Prostate gland (tissue), 2 donors: Measurements from ENCODE around the gene AFDN.

ENCODE experiments used
- CTCF ChIP-seq, 4 experiments: fragments of 200-600 bp in 2 of 4; fragments of 450-650 bp in 2 of 4; sonication (generic) in 2 of 4; IDR thresholded peaks; 1 replicate in 3 of 4; 2 replicates in 1 of 4; pipeline ENCODE4 v1.5.1; 2016 to 2019; ENCODE audit warnings: antibody characterized with exemption in 4 of 4, mild to moderate bottlenecking in 2 of 4, moderate library complexity in 2 of 4
- POLR2A ChIP-seq: fragments of 450-650 bp; IDR thresholded peaks from one replicate; pipeline ENCODE4 v1.6.1; 2016; ENCODE audit warnings: antibody characterized with exemption, mild to moderate bottlenecking

GRCh38 chr6:167879612-167880011 lies 52.9 kb downstream of the AFDN start:
- TF ChIP-seq POLR2A (no peak), CTCF (IDR thresholded peaks at IDR 0.05) (no peak)
